Lower leg skin (tissue), 4 donors: ENCODE data around the gene RPL37. TPM values are rescaled to one million over a fixed set of nuclear protein-coding genes. Genes with fewer than 3 reads are reported as not detected.

ENCODE experiments used
- DNase-seq, 2 donors: peaks; one replicate each; pipeline ENCODE4 v3.0.0-alpha.2; 2019; ENCODE audit warnings: low spot score in 2 of 2
- H3K4me3 ChIP-seq: fragments of 200-600 bp; sonication (generic); 2 replicates; pipeline ENCODE4 v1.5.1; 2017; ENCODE audit warnings: mild to moderate bottlenecking, low read depth; ENCODE audit not compliant: poor library complexity, severe bottlenecking
- POLR2A ChIP-seq, 2 donors: fragments of 450-650 bp; IDR thresholded peaks; one replicate each; pipeline ENCODE4 v1.6.1; 2016 to 2017; ENCODE audit warnings: antibody characterized with exemption in 2 of 2, mild to moderate bottlenecking in 1 of 2, moderate library complexity in 1 of 2
- WGBS, 2 donors: methylation state at CpG; one replicate each; pipeline ENCODE4 v1.1.5; 2018; 5-methylcytosine and 5-hydroxymethylcytosine counted together
- intact Hi-C: fragments of 100-400 bp; cut with DNase I; formaldehyde crosslinking; loops from one replicate; pipeline ENCODE4 v1.15.0; 2023; ENCODE audit warnings: low total_unique reads
- total RNA-seq, 4 donors: library from RNA; depleted of rRNA; stranded (reverse); fragments of >200 nt; gene quantifications; one replicate each; pipeline ENCODE4 v1.1.0, GENCODE V29; 2016
- TF ChIP-seq, protein P1 (sequence below), 3 donors: fragments of 450-650 bp; IDR thresholded peaks; one replicate each; pipeline ENCODE4 v1.5.1; 2016; ENCODE audit warnings: antibody characterized with exemption in 3 of 3, mild to moderate bottlenecking in 3 of 3, moderate library complexity in 2 of 3

RPL37 gene
- total RNA-seq, 4 donors from 2014 or later = 202 to 750 (median 389) TPM

DNA sequence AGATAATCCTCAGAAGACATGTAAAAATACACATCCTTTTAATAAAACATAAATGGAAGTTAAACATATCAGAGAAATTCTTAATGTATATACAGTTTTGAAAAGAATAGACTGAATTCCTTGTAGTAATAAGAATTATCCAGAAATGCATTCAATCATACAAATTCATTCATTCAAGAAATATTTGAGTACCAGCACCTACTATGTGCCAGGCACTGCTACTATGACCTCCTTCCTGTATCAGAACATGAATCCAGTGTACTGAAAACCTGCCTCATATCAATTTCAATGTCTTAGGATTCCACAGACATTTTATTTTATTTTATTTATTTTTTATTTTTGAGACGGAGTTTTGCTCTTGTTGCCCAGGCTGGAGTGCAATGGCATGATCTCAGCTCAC is 50.1 kb downstream of the RPL37 start:
- 93 to 100% methylated on average over 1 of the region's 1 CpG for WGBS, 2 donors
- TF ChIP-seq, protein P1, sequence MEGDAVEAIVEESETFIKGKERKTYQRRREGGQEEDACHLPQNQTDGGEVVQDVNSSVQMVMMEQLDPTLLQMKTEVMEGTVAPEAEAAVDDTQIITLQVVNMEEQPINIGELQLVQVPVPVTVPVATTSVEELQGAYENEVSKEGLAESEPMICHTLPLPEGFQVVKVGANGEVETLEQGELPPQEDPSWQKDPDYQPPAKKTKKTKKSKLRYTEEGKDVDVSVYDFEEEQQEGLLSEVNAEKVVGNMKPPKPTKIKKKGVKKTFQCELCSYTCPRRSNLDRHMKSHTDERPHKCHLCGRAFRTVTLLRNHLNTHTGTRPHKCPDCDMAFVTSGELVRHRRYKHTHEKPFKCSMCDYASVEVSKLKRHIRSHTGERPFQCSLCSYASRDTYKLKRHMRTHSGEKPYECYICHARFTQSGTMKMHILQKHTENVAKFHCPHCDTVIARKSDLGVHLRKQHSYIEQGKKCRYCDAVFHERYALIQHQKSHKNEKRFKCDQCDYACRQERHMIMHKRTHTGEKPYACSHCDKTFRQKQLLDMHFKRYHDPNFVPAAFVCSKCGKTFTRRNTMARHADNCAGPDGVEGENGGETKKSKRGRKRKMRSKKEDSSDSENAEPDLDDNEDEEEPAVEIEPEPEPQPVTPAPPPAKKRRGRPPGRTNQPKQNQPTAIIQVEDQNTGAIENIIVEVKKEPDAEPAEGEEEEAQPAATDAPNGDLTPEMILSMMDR (IDR thresholded peaks at IDR 0.05) = no peak
- no peak for TF ChIP-seq POLR2A (IDR thresholded peaks at IDR 0.05)

DNA sequence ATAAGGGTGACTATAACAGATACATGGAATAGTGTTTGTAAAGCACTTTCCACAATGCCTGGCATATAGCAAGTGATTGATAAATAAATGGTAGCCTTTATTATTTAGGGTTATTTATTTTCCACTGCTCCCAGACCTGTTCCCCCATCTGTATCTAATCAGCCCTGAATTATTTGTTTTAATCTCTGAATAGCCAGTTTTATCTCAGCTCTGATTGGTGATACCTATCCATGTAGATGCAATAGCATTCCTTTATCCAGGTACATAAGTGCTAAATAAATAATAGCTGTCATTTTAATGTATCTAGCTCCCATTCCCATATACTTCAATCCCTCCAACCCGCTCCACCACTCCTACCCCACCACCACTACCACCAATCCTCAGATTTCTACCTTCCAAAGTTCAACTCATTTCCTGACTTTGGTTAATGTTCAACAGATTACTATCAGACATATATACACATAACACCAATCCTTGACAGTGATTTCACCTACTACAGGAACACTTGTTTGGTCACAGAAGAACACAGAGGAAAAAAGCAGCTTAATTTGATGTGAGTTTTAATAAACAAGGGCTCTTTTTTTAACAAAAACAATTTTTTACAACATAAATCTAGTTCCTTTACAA is 50.9 kb downstream of the RPL37 start:
- intact Hi-C loops = no loop called here
- 90 to 96% methylated on average over 1 of the region's 1 CpG for WGBS, 2 donors
- no peak overlapping the region for H3K4me3 ChIP-seq
- TF ChIP-seq POLR2A (IDR thresholded peaks at IDR 0.05) = no peak
- TF ChIP-seq, protein P1 (IDR thresholded peaks at IDR 0.05) = no peak
- DNase-seq = no peak

More for the DNA sequence above, 50.1 kb downstream of the RPL37 start:
- no peak overlapping the region for H3K4me3 ChIP-seq
- no peak for DNase-seq
- intact Hi-C loops = no loop called here

DNA sequence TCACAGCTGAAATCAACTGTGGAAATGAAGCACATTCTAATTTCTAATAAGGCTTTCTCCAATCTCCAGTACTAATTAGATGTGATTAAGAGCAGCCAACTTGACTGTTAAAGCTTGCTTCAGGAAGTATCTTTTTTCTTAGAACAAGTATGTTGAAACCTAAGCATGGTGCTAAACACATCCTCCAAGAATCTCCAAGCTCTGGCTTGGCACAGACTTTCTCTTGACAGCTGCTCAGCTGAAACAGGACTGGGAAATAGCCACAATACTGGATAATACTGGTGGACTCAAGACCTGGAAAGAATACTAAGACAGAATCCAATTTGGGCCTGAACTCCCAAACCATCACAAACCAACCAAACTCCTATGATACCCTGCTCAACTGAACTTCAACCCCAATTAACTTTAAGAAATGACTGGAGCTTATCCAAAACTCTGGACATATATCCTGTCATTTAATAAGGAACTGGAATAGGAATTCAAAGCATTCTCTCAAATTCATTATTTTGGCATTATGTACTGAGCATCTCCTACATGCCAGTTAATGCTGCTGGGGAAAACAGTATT is 53.1 kb downstream of the RPL37 start:
- TF ChIP-seq POLR2A (IDR thresholded peaks at IDR 0.05) = no peak
- TF ChIP-seq, protein P1 (IDR thresholded peaks at IDR 0.05) = no peak
- no peak for DNase-seq
- intact Hi-C loops = no loop called here
- H3K4me3 ChIP-seq = no peak overlapping the region

DNA sequence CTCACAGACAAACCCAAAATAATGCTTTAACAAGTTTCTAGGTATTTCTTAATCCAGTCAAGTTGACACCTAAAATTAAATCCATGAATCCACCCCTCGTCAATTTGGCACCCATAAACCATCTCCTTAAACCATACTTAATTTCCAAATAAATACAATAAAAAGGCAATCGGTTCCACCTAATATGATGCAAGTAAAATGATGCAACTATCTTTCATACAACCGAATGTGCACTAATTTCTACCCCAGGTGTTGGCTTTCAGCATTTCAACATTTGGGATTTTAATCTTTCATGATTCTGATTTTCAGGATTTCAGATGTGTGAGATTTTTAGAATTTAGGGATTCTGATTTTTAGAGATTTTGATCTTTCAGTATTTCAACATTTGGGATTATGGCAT is 54.2 kb downstream of the RPL37 start:
- 84 to 91% methylated on average over 3 of the region's 3 CpGs for WGBS, 2 donors
- intact Hi-C loops = no loop called here
- no peak for DNase-seq
- TF ChIP-seq, protein P1 (IDR thresholded peaks at IDR 0.05) = no peak
- no peak for TF ChIP-seq POLR2A (IDR thresholded peaks at IDR 0.05)
- H3K4me3 ChIP-seq = no peak overlapping the region

DNA sequence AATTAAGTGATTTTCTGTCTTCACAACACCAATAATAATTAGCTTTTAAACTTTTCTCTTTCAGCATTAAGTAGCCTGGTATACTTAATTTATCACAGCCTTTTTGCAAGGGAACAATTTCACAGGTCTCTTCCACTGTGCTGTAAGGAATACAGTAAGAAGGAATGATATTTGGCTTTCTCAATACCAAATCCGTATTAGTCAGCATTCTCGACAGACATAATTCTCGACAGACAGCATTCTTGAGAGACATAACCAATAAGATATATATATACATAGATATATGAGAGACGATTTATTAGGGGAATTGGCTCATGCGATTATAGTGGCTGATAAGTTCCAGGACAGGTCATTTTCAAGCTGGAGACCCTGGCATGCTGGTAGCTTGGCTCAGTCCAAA is 54.8 kb downstream of the RPL37 start:
- no peak overlapping the region for H3K4me3 ChIP-seq
- DNase-seq = no peak
- intact Hi-C loops = no loop called here
- 61 to 65% methylated on average over 5 of the region's 5 CpGs for WGBS, 2 donors
- TF ChIP-seq, protein P1 (IDR thresholded peaks at IDR 0.05) = no peak
- no peak for TF ChIP-seq POLR2A (IDR thresholded peaks at IDR 0.05)

DNA sequence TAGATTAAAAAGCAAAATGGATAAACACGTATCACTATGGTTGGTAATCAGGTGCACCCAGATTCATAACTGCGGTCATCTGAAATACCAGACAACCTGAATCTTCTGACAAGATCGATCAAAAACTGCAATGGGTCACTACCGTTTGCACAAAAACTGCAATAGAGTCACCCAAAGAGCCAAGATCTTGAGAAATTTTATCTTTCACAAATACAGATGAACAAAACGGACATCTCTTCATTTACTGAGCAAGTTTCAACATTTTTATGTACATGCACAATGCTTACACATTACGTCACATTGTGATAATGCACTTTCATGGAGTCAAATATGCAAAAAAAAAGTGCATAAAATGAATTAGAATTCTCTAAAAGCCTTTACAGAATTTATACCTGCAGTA is 55.5 kb downstream of the RPL37 start:
- intact Hi-C loops = no loop called here
- 88 to 95% methylated on average over 6 of the region's 6 CpGs for WGBS, 2 donors
- no peak overlapping the region for H3K4me3 ChIP-seq
- DNase-seq = no peak
- TF ChIP-seq, protein P1 (IDR thresholded peaks at IDR 0.05) = no peak
- no peak for TF ChIP-seq POLR2A (IDR thresholded peaks at IDR 0.05)
